Natural killer cell (primary cell): ENCODE results near the gene AUTS2. TPM values are rescaled to one million over a fixed set of nuclear protein-coding genes. Genes with fewer than 3 reads are reported as not detected.

Experiments used
- ATAC-seq, 3 donors: fragments of 150-1000 bp in 2 of 3; fragments of 200-7000 bp in 1 of 3; cut with Tn5 transposase; 1 replicate in 1 of 3; 2 replicates in 2 of 3; pipeline ENCODE4 v1.10.0; 2021; ENCODE audit warnings: mild to moderate bottlenecking in 2 of 3, moderate library complexity in 2 of 3
- DNase-seq, 2 donors: peaks; one replicate each; pipeline versions ENCODE4 v3.0.0 to v3.0.0-alpha.2; 2013 to 2021; ENCODE audit warnings: mixed read lengths in 1 of 2
- H3K27ac ChIP-seq: one replicate; pipeline ENCODE4 v1.5.1; 2013; ENCODE audit warnings: mild to moderate bottlenecking, low read length
- H3K27me3 ChIP-seq: one replicate; pipeline ENCODE4 v1.6.1; 2013; ENCODE audit warnings: low read length; ENCODE audit not compliant: control insufficient read depth, insufficient read depth
- H3K36me3 ChIP-seq: one replicate; pipeline ENCODE4 v1.6.1; 2013; ENCODE audit warnings: low read length; ENCODE audit not compliant: control insufficient read depth, insufficient read depth
- H3K4me1 ChIP-seq: one replicate; pipeline ENCODE4 v1.6.1; 2013; ENCODE audit warnings: low read length; ENCODE audit not compliant: control insufficient read depth, insufficient read depth
- H3K4me3 ChIP-seq: one replicate; pipeline ENCODE4 v1.5.1; 2013; ENCODE audit warnings: low read length
- H3K9me3 ChIP-seq: one replicate; pipeline ENCODE4 v1.6.1; 2013; ENCODE audit warnings: low read length; ENCODE audit not compliant: control insufficient read depth, insufficient read depth
- H3K27ac Mint-ChIP-seq, 2 donors: one replicate each; pipeline ENCODE4 v1.8.0; 2022; ENCODE audit warnings: mild to moderate bottlenecking in 2 of 2, mixed read lengths in 2 of 2, moderate library complexity in 1 of 2
- H3K27me3 Mint-ChIP-seq, 2 donors: one replicate each; pipeline ENCODE4 v1.8.0; 2022; ENCODE audit warnings: low read depth in 2 of 2, mixed read lengths in 2 of 2
- H3K36me3 Mint-ChIP-seq: one replicate; pipeline ENCODE4 v1.8.0; 2022; ENCODE audit warnings: mixed read lengths
- H3K4me1 Mint-ChIP-seq, 2 donors: one replicate each; pipeline ENCODE4 v1.8.0; 2022; ENCODE audit warnings: mixed read lengths in 2 of 2
- H3K4me3 Mint-ChIP-seq: one replicate; pipeline ENCODE4 v1.8.0; 2022; ENCODE audit warnings: mild to moderate bottlenecking, moderate library complexity, mixed read lengths
- H3K9me3 Mint-ChIP-seq, 2 donors: one replicate each; pipeline ENCODE4 v1.8.0; 2022; ENCODE audit warnings: mixed read lengths in 2 of 2
- CTCF ChIP-seq: fragments of 200-600 bp; IDR thresholded peaks from one replicate; pipeline ENCODE4 v1.8.0; 2022; ENCODE audit warnings: antibody characterized with exemption
- WGBS: methylation state at CpG from one replicate; pipeline ENCODE4 v1.1.7; 2013; ENCODE audit warnings: missing lambda C conversion rate; ENCODE audit not compliant: insufficient coverage; 5-methylcytosine and 5-hydroxymethylcytosine counted together
- intact Hi-C: fragments of 100-400 bp; cut with micrococcal nuclease; formaldehyde crosslinking; loops from one replicate; pipeline ENCODE4 v1.14.2; 2022
- total RNA-seq, 4 donors: library from RNA; stranded (reverse); fragments of 120-200 nt in 1 of 4; gene quantifications; one replicate each; pipeline versions ENCODE4 v1.2.3 to v1.2.4, GENCODE V29; 2013 to 2022

AUTS2 gene
- total RNA-seq, 3 donors from 2014 or later (not counting 1 experiment from before 2014, with no cell fraction given), result 147 to 197 (median 155) TPM

DNA sequence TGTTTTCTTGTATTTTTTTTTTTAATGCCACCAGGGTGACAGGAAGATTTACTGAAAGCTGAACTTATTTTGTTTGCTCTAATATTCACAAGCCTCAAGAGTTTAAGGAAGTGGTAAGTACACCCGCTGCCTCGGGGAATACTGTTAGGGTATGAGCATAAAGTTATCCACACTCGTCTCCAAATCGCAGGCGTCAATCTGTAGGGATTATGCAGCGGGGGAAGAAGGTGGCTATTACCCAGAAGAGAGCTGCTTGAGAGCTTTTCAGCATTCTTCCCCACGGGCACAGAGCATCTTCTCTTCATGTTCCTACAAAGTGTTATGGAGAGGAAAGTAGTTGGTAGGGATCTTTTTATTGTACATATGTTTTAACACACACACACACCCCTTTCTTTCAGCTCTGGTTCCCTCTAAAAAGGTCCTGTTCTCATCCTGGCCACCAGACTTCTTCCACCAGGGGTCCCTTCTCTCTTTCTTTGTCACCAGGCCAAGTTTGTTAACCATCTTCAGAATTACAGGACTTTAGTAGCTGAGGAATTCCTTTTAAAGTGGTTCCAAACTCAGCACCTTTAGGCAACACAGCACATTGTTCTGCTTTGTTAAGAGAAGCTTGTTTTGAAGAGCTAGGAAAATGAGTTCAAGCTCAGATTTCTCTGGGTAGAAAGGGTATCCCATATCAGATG lies 1122.1 kb downstream of the AUTS2 start:
- intact Hi-C loops, result no loop called here
- Histone ChIP-seq H3K27ac (no peak overlapping the region), H3K4me1 (peaks cover 21% of the 10 kb centered on the region), H3K4me3 (no peak overlapping the region), H3K27me3 (no peaks in the 10 kb centered on the region), H3K9me3 (no peaks in the 10 kb centered on the region), H3K36me3 (no peaks in the 10 kb centered on the region)
- Mint-ChIP-seq H3K36me3 (no peaks in the 10 kb centered on the region), H3K27ac (peak overlapping the region; percentile 82 to 84), H3K4me1 (peaks cover 78 to 84% of the 10 kb centered on the region in 2 donors), H3K9me3 (no peaks in the 10 kb centered on the region), H3K4me3 (peak overlapping the region; percentile 76), H3K27me3 (no peaks in the 10 kb centered on the region)
- no peak for TF ChIP-seq CTCF
- DNase-seq (no peak), ATAC-seq (peak in 1 of 3 donors; percentile 35)
- WGBS, result 21% methylated on average over 7 of the region's 7 CpGs

- H3K27ac ChIP-seq, result no peak overlapping the region
- no peak overlapping the region for H3K4me3 ChIP-seq
- Mint-ChIP-seq H3K9me3 (no peaks in the 10 kb centered on the region), H3K4me1 (peaks cover 76 to 83% of the 10 kb centered on the region in 2 donors), H3K27ac (peak overlapping the region; percentile 57 to 84), H3K27me3 (no peaks in the 10 kb centered on the region), H3K4me3 (peak overlapping the region; percentile 1), H3K36me3 (no peaks in the 10 kb centered on the region)
- intact Hi-C loops, result no loop called here
- DNase-seq (no peak), ATAC-seq (no peak)
- H3K27me3 ChIP-seq, result no peaks in the 10 kb centered on the region
- H3K9me3 ChIP-seq, result no peaks in the 10 kb centered on the region
- peaks cover 17% of the 10 kb centered on the region for H3K4me1 ChIP-seq
- no peaks in the 10 kb centered on the region for H3K36me3 ChIP-seq
- 82% methylated on average over 1 of the region's 1 CpG for WGBS
- no peak for TF ChIP-seq CTCF
These were observed 1123.2 kb downstream of the AUTS2 start for GRCh38 chr7:70721500-70721899.

DNA sequence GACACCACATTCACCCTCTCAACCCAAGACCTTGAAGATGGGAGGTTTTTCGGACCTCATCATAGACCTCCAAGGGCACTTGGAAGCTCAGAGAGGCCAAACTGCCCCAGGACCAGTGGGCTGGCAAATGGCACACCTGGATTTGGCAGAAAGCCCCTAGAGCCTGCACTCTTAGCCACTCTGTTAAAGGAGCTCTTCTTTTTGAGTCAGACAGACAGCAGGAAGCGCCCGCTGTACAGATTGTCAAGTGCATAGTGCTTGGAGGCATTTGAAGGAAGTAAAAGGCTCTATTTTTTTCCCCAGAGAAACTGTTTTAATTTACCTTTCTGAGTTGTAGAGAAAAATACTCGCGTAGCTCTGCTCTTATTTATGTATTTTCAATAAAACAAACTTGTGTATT lies 1125.1 kb downstream of the AUTS2 start:
- Histone ChIP-seq H3K9me3 (no peaks in the 10 kb centered on the region), H3K4me3 (no peak overlapping the region), H3K27me3 (no peaks in the 10 kb centered on the region), H3K4me1 (peaks cover 4% of the 10 kb centered on the region), H3K27ac (no peak overlapping the region), H3K36me3 (no peaks in the 10 kb centered on the region)
- intact Hi-C loops, result no loop called here
- DNase-seq, result no peak
- WGBS, result 100% methylated on average over 1 of the region's 5 CpGs
- Mint-ChIP-seq H3K9me3 (no peaks in the 10 kb centered on the region), H3K27me3 (no peaks in the 10 kb centered on the region), H3K4me1 (peaks cover 73 to 81% of the 10 kb centered on the region in 2 donors), H3K27ac (peak overlapping the region; percentile 29 to 48), H3K4me3 (no peak overlapping the region), H3K36me3 (no peaks in the 10 kb centered on the region)
- no peak for ATAC-seq
- no peak for TF ChIP-seq CTCF

DNA sequence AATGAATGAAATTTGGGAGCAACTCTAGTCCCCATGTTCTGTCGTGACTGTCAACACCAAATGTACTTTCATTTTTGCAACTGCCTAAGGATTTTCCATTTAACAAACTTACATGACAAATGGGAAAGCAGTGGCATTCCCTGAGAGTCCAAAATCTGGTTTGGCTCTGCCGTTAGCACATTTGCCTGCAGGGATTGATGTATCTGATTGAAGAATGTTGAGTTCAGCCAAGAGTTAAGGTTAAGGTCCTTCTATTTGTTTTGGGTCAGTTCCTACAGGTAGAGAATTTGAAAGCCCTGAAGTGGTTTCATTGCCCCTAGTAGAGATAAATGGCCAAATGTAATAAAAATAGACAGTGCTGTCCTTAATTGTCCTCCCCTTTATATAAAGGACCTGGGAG lies 1127.2 kb downstream of the AUTS2 start:
- TF ChIP-seq CTCF, result no peak
- Mint-ChIP-seq H3K4me1 (peaks cover 63 to 79% of the 10 kb centered on the region in 2 donors), H3K9me3 (no peaks in the 10 kb centered on the region), H3K4me3 (no peak overlapping the region), H3K27me3 (no peaks in the 10 kb centered on the region), H3K27ac (peak overlapping the region in 1 of 2 donors; percentile 41), H3K36me3 (no peaks in the 10 kb centered on the region)
- Histone ChIP-seq H3K27ac (no peak overlapping the region), H3K9me3 (no peaks in the 10 kb centered on the region), H3K4me1 (no peaks in the 10 kb centered on the region), H3K27me3 (no peaks in the 10 kb centered on the region), H3K36me3 (no peaks in the 10 kb centered on the region), H3K4me3 (no peak overlapping the region)
- 85% methylated on average over 2 of the region's 2 CpGs for WGBS
- intact Hi-C loops, result no loop called here
- no peak for ATAC-seq
- DNase-seq, result no peak
